ENCODE results near the gene TOMM6.

Gene TOMM6

GRCh38 chr6:41787219-41787917, at the start of gene TOMM6:
TOMM6 (plus strand) TSS chr6:41787694; CDS start chr6:41787698, 4 bp downstream.
- DNase-seq (ENCODE audit: low read depth, low spot score) = no peak

- DNase-seq (ENCODE audit: low read depth, low spot score) = no peak
These were observed 48.5 kb upstream of the TOMM6 start for GRCh38 chr6:41739041-41739440.

- DNase-seq (ENCODE audit: low read depth, low spot score) = no peak
These were observed 46.9 kb upstream of the TOMM6 start for GRCh38 chr6:41740366-41741162.

GRCh38 chr6:41741625-41742490, 45.6 kb upstream of the TOMM6 start:
- DNase-seq (ENCODE audit: low read depth, low spot score) = no peak

GRCh38 chr6:41743406-41744235, 43.9 kb upstream of the TOMM6 start:
- DNase-seq (ENCODE audit: low read depth, low spot score) = no peak

- DNase-seq (ENCODE audit: low read depth, low spot score) = no peak
These were observed 43.2 kb upstream of the TOMM6 start for GRCh38 chr6:41744236-41744787.

GRCh38 chr6:41746107-41746506, 41.4 kb upstream of the TOMM6 start:
- no peak for DNase-seq (ENCODE audit: low read depth, low spot score)

- DNase-seq (ENCODE audit: low read depth, low spot score) = no peak
These were observed 40.0 kb upstream of the TOMM6 start, which contains the start of gene PGC for GRCh38 chr6:41747256-41748101. PGC (minus strand) TSS chr6:41747397; CDS start chr6:41747334, 63 bp downstream.

- DNase-seq (ENCODE audit: low read depth, low spot score) = no peak
These were observed 39.4 kb upstream of the TOMM6 start for GRCh38 chr6:41748102-41748477.

- DNase-seq (ENCODE audit: low read depth, low spot score) = no peak
These were observed 39.0 kb upstream of the TOMM6 start for GRCh38 chr6:41748542-41748941.

- no peak for DNase-seq (ENCODE audit: low read depth, low spot score)
These were observed 37.1 kb upstream of the TOMM6 start for GRCh38 chr6:41750374-41750773.

- no peak for DNase-seq (ENCODE audit: low read depth, low spot score)
These were observed 31.6 kb upstream of the TOMM6 start for GRCh38 chr6:41755895-41756294.

- DNase-seq (ENCODE audit: low read depth, low spot score) = no peak
These were observed 31.1 kb upstream of the TOMM6 start for GRCh38 chr6:41756354-41756753.

- DNase-seq (ENCODE audit: low read depth, low spot score) = no peak
These were observed 30.2 kb upstream of the TOMM6 start for GRCh38 chr6:41757271-41757670.

GRCh38 chr6:41757931-41758640, 29.4 kb upstream of the TOMM6 start:
- DNase-seq (ENCODE audit: low read depth, low spot score) = no peak

- no peak for DNase-seq (ENCODE audit: low read depth, low spot score)
These were observed 28.9 kb upstream of the TOMM6 start for GRCh38 chr6:41758641-41759035.

- DNase-seq (ENCODE audit: low read depth, low spot score) = no peak
These were observed 28.2 kb upstream of the TOMM6 start for GRCh38 chr6:41759106-41759904.

GRCh38 chr6:41759905-41760579, 27.5 kb upstream of the TOMM6 start:
- no peak for DNase-seq (ENCODE audit: low read depth, low spot score)

All from iPS DF 19.7 (cell line).